Effector memory CD4-positive, alpha-beta T cell (primary cell): ENCODE data around the gene COL4A5.
"Not testable (repeated sequence)": the region's sequence is repeated elsewhere in the genome, so short reads cannot be mapped to it uniquely, and the experiment has no call there.

Experiments used
- DNase-seq, 3 donors: peaks; one replicate each; pipeline ENCODE4 v3.0.0-alpha.2; 2020
- H3K27ac ChIP-seq: 2 replicates; pipeline ENCODE4 v1.7.0; 2013; ENCODE audit warnings: mild to moderate bottlenecking, low read length, moderate library complexity; ENCODE audit not compliant: insufficient read depth, poor library complexity, severe bottlenecking
- H3K27me3 ChIP-seq: replicated peaks from 2 replicates; pipeline ENCODE4 v1.7.0; 2013; ENCODE audit warnings: mild to moderate bottlenecking, low read length; ENCODE audit not compliant: insufficient read depth, control insufficient read depth, poor library complexity, severe bottlenecking
- H3K36me3 ChIP-seq: 2 replicates; pipeline ENCODE4 v1.7.0; 2013; ENCODE audit warnings: mild to moderate bottlenecking, low read length, moderate library complexity; ENCODE audit not compliant: control insufficient read depth, insufficient read depth
- H3K4me1 ChIP-seq: 2 replicates; pipeline ENCODE4 v1.7.0; 2013; ENCODE audit warnings: low read length, mild to moderate bottlenecking; ENCODE audit not compliant: control insufficient read depth, insufficient read depth, poor library complexity, severe bottlenecking
- H3K4me3 ChIP-seq: 2 replicates; pipeline ENCODE4 v1.7.0; 2013; ENCODE audit warnings: low read length, low read depth, mild to moderate bottlenecking; ENCODE audit not compliant: insufficient read depth, poor library complexity, severe bottlenecking
- H3K9me3 ChIP-seq: 2 replicates; pipeline ENCODE4 v1.7.0; 2013; ENCODE audit warnings: mild to moderate bottlenecking, low read length, moderate library complexity; ENCODE audit not compliant: control insufficient read depth
- total RNA-seq, 3 donors: gene quantifications; one replicate each; lab custom pipeline; 2026; lab: John Stamatoyannopoulos, UW

Gene COL4A5
- 0 to 0.39 (median 0.17) reads per million in 3 donors for total RNA-seq

DNA sequence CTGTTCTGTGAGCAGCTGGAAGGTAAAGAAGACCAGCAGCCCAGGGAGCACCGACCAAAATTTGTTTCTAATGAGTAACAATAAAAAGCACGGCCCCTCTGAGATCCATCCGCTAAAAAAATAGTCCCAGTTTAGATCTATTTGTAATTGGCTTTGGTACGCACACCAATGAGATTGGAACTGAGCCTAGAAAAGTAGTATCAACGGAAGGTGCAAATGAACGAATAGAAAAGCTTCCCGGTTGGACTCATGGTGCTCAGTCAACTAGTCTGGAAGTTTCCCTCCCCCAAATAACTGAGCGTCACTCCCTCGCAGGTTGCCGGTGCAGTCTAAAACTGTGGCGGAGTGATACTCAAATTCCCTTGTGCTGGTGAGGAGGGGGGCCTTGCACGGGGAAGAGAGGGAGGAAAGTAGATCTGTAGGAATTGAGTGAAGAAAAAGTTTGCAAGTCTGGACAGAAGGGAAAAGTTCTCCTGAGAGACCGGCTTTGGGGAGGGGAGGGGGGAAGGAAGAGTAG is at the start of gene COL4A5:
Gene COL4A5 (plus strand): TSS at position 413 of the 517 bp plus-strand sequence. CDS start 288 bp downstream, outside the sequence.
- Histone ChIP-seq H3K36me3 (no peaks in the 10 kb centered on the region), H3K4me3 (no peak within 1 kb of the TSS), H3K27ac (no peak within 1 kb of the TSS), H3K27me3 (peaks cover 7% of the 10 kb centered on the region), H3K9me3 (no peaks in the 10 kb centered on the region), H3K4me1 (no peaks in the 10 kb centered on the region)
- DNase-seq = no peak

DNA sequence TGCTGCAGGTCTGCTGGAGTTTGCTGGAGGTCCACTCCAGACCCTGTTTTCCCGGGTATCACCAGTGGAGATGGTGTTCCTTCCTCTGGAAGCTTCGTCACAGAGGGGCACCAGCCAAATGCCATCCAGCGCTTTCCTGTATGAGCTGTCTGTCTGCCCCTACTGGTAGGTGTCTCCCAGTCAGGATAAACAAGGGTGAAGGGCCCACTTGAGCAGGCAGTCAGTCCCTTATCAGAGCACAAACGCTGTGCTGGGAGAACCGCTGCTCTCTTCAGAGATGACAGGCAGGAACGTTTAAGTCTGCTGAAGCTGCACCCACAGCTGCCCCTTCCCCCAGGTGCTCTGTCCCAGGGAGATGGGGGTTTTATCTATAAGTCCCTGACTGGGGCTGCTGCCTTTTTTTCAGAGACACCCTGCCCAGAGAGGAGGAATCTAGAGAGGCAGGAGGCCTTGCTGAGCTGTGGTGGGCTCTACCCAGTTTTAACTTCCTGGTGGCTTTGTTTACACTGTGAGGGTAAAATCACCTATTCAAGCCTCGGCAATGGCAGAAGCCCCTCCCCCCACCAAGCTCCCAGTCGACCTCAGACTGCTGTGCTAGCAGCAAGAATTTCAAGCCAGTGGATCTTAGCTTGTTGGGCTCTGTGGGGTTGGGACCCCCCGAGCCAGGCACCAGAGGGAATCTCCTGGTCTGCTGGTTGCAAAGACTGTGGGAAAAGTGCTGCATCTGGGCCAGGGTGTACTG is 48.5 kb upstream of the COL4A5 start:
- H3K27ac ChIP-seq, H3K9me3 ChIP-seq, DNase-seq: not testable (repeated sequence)

DNA sequence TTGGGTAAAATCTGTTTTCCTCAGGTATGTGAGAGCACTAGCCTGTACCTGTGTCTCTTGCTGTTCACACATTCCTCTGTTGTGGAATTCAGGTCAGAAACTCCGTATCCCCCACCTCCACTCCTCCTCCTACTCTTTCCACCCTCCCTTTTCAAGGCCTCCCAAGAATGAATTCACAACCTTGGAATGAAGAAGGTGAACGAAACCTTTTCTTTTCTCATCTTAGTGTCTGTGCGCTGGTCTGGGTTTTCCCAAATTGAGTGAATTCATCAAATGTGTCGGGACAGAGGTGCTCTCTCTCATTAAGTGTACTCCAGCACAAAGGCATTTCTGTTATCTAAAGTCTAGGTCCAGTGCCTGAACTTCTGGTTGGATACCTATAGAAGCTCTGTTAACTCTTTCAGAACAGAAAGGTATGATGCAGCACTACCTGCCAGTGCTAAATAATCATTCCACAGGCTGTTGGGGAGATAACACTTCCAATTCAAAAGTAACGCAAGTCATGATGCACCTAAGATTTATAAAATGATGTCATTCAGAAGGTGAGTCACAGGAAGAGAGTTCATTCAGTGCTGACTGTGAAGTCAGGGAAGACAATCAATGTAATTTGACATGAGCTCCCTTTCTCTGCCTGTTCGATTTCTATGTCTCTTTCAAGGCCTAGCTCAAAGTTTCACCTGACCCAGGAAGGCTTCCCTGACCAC is 43.3 kb upstream of the COL4A5 start:
- H3K27me3 ChIP-seq = no peaks in the 10 kb centered on the region
- no peak for DNase-seq
- no peak overlapping the region for H3K27ac ChIP-seq
- H3K9me3 ChIP-seq = no peaks in the 10 kb centered on the region
- no peaks in the 10 kb centered on the region for H3K36me3 ChIP-seq
- H3K4me1 ChIP-seq = no peaks in the 10 kb centered on the region
- H3K4me3 ChIP-seq = no peak overlapping the region

More for the DNA sequence above, 48.5 kb upstream of the COL4A5 start:
- not testable (repeated sequence) for H3K27me3 ChIP-seq, H3K36me3 ChIP-seq, H3K4me1 ChIP-seq, H3K4me3 ChIP-seq

- DNase-seq = no peak
- Histone ChIP-seq H3K9me3 (no peaks in the 10 kb centered on the region), H3K4me1 (no peaks in the 10 kb centered on the region), H3K27ac (no peak overlapping the region), H3K27me3 (no peaks in the 10 kb centered on the region), H3K36me3 (no peaks in the 10 kb centered on the region), H3K4me3 (no peak overlapping the region)
Measured at GRCh38 chrX:108396986-108397385, 42.7 kb upstream of the COL4A5 start.

GRCh38 chrX:108397627-108398391 is 41.8 kb upstream of the COL4A5 start:
- H3K4me3 ChIP-seq = no peak overlapping the region
- H3K36me3 ChIP-seq = no peaks in the 10 kb centered on the region
- no peak for DNase-seq
- H3K27me3 ChIP-seq = no peaks in the 10 kb centered on the region
- no peaks in the 10 kb centered on the region for H3K9me3 ChIP-seq
- H3K27ac ChIP-seq = no peak overlapping the region
- H3K4me1 ChIP-seq = no peaks in the 10 kb centered on the region

DNA sequence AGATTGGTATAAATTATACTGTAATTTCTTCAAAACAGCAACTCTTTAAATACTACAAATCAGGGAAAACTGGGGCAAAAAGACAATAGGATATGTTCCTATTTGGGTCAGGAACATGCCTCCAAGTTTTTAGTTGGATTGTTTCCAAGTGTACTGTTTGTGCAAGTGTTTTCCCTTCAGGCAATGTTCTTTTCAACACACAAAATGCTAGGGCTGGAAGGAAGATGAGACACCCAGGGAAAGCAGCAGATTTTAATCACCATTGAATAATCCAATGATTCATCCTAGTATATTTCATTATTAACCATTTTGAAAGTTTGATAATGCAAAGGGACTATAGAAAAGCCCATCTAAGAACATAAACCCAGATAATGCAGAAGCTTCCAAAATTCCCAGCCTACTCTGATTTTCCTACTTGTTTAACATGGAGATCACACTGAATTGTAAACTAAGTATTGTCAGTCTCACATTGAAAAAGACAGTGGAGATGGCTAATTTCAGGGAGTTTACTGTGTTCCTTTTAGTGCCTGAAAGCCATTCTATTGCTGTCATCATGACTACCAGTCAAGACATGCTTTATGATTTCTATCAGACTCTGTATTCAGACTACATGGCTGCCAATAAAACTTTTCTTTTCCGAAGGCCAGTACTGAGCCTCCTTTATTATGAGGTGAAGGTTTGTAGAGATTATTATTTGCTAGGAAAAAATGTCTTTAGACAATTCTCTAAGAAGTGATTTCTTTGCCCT is 40.0 kb upstream of the COL4A5 start:
- Histone ChIP-seq H3K4me1 (no peaks in the 10 kb centered on the region), H3K9me3 (no peaks in the 10 kb centered on the region), H3K27ac (no peak overlapping the region), H3K4me3 (no peak overlapping the region), H3K36me3 (no peaks in the 10 kb centered on the region), H3K27me3 (no peaks in the 10 kb centered on the region)
- DNase-seq = no peak

DNA sequence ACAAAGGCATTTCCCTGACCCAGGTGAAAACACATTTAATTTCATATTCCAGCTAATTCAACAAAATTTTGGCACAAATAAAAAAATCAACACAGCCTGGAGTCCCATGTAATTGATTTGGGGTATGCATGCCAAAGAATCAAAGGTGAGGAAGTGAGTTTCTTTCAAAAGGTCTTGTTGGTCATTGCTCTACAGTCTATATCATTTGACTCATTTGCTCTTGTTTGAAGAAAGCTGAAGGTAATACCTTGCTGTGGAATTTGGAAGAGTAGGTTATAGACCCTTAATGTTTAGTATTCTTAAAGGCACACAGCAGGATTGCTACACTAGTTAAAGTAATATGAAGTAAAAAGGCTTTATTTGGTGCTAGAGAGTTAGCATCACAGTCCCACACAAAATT is 26.9 kb upstream of the COL4A5 start:
- DNase-seq = no peak
- Histone ChIP-seq H3K4me1 (no peaks in the 10 kb centered on the region), H3K4me3 (no peak overlapping the region), H3K36me3 (no peaks in the 10 kb centered on the region), H3K27me3 (no peaks in the 10 kb centered on the region), H3K27ac (no peak overlapping the region), H3K9me3 (no peaks in the 10 kb centered on the region)

- Histone ChIP-seq H3K9me3 (no peaks in the 10 kb centered on the region), H3K4me1 (no peaks in the 10 kb centered on the region), H3K4me3 (no peak overlapping the region), H3K27ac (no peak overlapping the region), H3K27me3 (no peaks in the 10 kb centered on the region), H3K36me3 (no peaks in the 10 kb centered on the region)
- no peak for DNase-seq
Measured at GRCh38 chrX:108415146-108415545, 24.5 kb upstream of the COL4A5 start.

- no peaks in the 10 kb centered on the region for H3K4me1 ChIP-seq
- H3K27ac ChIP-seq = no peak overlapping the region
- no peak for DNase-seq
- no peaks in the 10 kb centered on the region for H3K9me3 ChIP-seq
- H3K4me3 ChIP-seq = no peak overlapping the region
- no peaks in the 10 kb centered on the region for H3K36me3 ChIP-seq
- no peaks in the 10 kb centered on the region for H3K27me3 ChIP-seq
Measured at GRCh38 chrX:108415891-108416290, 23.7 kb upstream of the COL4A5 start.
